Dermis microvascular lymphatic vessel endothelial cell (primary cell): ENCODE measurements around the gene PAGE1. TPM values are rescaled to one million over a fixed set of nuclear protein-coding genes. Genes with fewer than 3 reads are reported as not detected.
"Not testable (repeated sequence)": the region's sequence is repeated elsewhere in the genome, so short reads cannot be mapped to it uniquely, and the experiment has no call there.

Source experiments
- DNase-seq, 2 donors: peaks; one replicate each; pipeline versions ENCODE4 v3.0.0 to v3.0.0-alpha.2; 2010; ENCODE audit warnings: low read depth in 2 of 2
- total RNA-seq: library from RNA; depleted of rRNA; stranded (reverse); fragments of >200 nt; gene quantifications from 2 replicates; pipeline ENCODE4 v1.2.1, GENCODE V29; 2014

Gene PAGE1
- total RNA-seq: not detected in 2 replicates

DNA sequence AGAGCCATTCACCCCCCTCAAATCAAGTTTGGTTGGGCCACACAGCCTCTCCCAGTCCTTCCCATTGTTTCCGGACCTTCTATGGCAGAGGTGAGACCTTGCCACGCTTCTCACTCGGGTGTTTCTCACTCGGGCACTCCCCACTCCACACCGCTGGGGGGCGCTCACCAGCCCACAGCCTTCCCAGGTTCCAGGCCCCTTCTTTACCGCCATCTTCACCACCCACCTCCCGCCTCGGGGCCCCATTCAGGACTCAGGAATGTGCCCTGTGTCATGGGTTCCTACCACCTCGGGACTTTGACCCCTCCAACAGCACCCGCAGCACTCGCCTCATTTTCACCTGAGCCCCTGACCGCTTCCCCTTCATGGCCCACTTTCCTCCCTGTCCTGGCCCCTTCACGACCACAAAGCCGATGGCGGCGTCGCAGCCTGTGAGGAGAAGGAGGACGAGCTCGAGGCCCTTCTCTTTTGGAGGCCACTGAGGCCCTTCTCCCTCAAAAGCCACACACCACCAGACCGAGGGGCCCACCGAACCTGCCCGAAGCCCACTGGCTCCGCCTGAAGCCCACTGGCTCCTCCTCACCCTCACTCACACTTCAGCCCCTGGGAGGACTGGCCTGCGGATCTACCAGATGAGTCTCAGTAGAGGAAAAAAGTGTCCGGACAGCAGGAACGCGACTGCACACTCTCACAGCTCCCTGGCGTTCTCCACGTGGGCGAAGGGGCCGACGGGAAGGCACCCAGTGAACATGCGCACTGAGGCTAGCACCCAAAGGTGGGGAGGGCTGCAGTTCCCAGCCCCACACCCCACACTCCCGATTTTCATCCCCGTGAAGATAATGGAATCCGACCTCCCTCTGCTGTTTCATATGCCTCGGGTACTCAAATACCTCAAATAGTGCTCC, at the start of gene PAGE1:
Gene PAGE1 (minus strand): TSS at position 709 of the 905 bp plus-strand sequence. CDS start 1,214 bp downstream, outside the sequence.
- DNase-seq: no peak

GRCh38 chrX:49741501-49741900, 45.7 kb upstream of the PAGE1 start:
- not testable (repeated sequence) for DNase-seq

GRCh38 chrX:49727847-49728246, 32.1 kb upstream of the PAGE1 start:
- DNase-seq: no peak

- no peak for DNase-seq
Measured at GRCh38 chrX:49726966-49727365, 31.2 kb upstream of the PAGE1 start.

DNA sequence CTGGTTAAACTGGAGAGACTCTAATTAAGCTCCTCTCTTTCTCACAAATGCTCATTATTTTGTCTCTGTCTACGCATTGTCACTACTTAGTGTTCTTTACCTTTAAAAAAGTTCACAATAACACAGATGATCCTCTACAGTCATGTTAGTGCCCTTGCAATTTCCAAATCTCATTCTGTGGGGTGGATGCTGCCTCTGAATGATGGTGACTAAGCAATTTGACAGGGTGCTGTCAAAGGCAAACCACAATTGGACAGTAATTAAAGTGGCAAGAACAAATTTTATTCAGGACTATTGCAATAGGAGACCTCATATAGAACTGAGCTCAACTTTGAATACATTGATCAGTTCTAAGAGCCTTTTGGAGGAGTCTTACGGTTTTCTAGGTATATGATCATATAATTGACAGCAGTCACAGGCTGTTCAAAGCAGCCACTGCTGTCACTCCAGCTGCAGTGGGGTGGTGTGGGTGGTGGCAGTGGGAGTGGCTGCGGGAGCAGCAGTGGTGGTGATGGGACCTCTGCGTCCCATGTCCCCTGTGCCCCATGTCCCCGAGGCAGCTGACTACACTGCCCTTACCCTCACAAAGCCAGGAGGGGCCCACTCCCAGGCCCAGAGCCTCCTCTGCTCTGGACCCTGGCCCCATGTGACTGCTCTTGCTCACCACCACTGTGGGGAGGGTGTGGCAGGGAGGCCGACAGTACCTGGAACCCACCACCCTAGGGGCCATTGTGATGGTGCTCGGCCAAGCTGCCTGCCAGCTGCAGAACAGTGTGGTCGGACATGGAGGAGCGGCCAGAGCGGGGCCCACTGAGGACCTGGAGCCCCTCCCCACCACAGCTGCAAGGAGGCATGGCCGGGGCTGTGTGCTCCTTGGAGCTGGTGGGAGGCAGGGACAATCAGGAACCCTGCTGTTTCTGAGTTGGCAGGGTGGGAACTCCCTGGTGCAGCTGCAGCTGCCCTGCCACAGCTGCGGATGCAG, 30.4 kb upstream of the PAGE1 start:
- no peak for DNase-seq

DNA sequence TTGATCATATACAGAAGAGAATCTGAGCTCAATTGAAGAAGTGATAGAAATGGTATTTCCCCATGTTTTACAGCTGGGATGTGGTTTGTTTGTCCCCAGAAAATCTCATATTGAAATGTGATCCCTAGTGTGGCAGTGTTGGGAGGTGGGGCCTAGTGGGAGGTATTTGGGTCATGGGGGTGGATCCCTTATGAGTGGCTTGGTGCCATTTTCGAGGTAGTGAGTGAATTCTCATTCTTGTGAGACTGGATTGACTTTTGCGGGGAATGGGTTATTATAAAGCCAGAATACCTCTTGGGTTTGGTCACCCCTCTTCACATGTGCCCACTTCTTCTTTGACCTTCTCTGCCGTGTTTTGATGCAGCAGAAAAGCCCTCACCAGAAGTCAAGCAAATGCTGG, 29.6 kb upstream of the PAGE1 start:
- no peak for DNase-seq

GRCh38 chrX:49720106-49720505, 24.3 kb upstream of the PAGE1 start:
- not testable (repeated sequence) for DNase-seq

- no peak for DNase-seq
Measured at GRCh38 chrX:49712577-49712976, 16.8 kb upstream of the PAGE1 start.

GRCh38 chrX:49710744-49711319, 15.0 kb upstream of the PAGE1 start:
- no peak for DNase-seq

GRCh38 chrX:49704691-49705404, 9.1 kb upstream of the PAGE1 start:
- no peak for DNase-seq

GRCh38 chrX:49701933-49702332, 6.1 kb upstream of the PAGE1 start:
- no peak for DNase-seq

- DNase-seq: no peak
Measured at GRCh38 chrX:49701323-49701722, 5.5 kb upstream of the PAGE1 start.

DNA sequence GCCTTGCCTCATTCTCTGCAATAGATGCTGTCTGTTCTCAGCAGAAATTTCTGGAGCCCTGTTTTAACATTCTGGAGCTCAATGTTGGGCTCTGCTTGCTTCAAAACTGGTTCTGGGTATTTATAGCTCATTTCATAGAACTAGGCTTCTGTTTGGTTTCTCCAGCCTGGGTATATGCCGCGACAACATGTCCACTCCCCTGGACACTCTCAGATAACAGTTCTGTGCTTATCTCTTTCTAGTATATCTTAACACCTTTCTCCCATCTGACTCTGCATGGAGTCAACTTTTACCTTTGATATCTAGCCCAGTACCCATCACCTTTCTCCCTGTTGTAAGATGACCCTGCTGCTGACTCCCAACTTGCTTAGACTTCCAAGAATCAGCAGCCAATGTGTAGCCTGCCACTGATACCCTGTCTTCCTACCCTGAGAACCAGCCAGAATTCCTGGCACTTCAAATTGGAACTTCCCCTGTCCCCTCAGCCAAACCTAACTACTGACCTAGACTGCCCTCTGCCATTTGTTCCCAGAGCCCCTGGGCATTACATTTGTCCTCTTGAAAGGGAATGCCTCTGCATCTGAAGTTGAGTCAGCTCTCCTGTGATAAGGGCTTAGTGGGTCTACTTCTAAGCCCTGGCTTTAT, 20.6 kb downstream of the PAGE1 start:
- DNase-seq: no peak

DNA sequence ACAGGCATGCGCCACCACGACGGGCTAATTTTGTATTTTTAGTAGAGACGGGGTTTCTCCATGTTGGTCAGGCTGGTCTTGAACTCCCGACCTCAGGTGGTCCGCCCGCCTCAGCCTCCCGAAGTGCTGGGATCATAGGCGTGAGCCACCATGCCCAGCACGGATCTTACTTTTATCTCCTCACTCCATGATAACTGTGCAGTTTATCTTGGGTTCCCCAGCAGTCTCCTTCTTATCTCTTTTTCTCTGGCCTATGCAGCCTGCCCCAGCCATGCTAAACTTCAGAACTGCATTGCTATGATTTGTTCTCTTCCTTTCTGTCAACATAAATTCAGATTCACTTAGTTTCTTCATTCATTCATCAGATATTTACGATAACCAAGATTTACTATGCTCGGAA, 22.4 kb downstream of the PAGE1 start:
- no peak for DNase-seq

- no peak for DNase-seq
Measured at GRCh38 chrX:49664824-49665223, 31.0 kb downstream of the PAGE1 start.

DNA sequence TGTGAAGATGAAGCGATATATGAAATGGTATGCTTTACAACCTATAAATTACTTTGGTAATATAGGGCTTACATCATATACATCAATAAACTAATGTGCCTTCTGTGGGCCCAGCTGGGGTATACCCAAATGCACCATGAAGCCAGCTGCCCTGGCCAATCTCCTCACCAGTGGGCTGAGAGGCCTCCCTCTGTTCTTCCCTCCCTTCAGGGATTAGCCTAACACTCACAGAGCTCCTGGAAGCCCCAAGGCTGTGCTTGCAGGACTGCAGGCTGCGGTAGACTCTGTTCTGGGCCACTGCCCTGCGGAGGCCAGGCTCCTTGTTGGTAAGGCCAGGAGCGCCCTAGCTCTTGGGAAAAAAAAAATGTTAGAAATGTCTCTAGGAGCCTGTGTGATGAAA, 33.9 kb downstream of the PAGE1 start:
- no peak for DNase-seq

GRCh38 chrX:49659771-49660170, 36.0 kb downstream of the PAGE1 start:
- DNase-seq: no peak

- DNase-seq: no peak
Measured at GRCh38 chrX:49656533-49656932, 39.3 kb downstream of the PAGE1 start.

DNA sequence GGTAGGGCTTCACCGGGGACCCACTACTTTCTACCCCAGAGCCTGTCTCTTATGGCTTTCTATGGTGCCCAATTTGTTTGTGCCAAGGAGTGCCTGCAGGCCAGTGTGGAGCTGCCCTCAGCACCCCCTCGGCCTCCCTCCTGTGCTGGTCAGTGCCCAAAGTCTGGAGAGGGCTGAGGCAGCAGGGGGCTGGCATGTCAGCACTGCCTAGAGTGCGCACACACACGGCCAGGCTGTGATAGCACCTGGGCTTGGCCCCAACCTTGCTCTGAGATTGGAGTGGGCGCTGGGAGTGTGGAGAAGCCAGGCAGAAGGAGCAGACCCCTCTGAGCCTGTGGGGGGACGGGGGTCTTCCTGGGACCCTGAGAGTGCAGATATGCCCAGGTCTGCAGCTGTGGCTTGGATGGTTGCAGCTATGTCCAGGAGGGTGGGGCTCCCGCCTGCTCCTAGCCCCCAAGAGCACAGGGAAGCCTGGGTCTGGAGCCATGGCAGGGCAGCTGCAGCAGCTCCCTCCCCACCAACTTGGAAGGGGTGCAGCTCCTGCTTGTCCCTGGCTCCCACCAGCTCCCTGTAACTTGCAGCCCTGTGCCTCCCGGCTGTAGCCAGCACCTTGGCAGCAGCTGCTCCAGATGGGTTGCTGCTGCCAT, 50.7 kb downstream of the PAGE1 start:
- DNase-seq: no peak
